NB4 (cell line): ENCODE measurements around the gene ZNF84.

Source experiments
- MYC ChIP-seq: IDR thresholded peaks from 2 replicates; pipeline ENCODE4 v1.6.1; 2011; ENCODE audit warnings: low read depth, low read length
- POLR2A ChIP-seq: IDR thresholded peaks from 2 replicates; pipeline ENCODE4 v1.6.1; 2011; ENCODE audit warnings: mild to moderate bottlenecking; ENCODE audit not compliant: insufficient read length; ENCODE audit errors: extremely low read depth
- TF ChIP-seq, protein P1 (sequence below): IDR thresholded peaks from one replicate; pipeline ENCODE4 v1.5.1; 2012; ENCODE audit warnings: low read depth, low read length
- TF ChIP-seq, protein P2 (sequence below): IDR thresholded peaks from 2 replicates; pipeline ENCODE4 v1.6.1; 2011; ENCODE audit warnings: low read depth, low read length

DNA sequence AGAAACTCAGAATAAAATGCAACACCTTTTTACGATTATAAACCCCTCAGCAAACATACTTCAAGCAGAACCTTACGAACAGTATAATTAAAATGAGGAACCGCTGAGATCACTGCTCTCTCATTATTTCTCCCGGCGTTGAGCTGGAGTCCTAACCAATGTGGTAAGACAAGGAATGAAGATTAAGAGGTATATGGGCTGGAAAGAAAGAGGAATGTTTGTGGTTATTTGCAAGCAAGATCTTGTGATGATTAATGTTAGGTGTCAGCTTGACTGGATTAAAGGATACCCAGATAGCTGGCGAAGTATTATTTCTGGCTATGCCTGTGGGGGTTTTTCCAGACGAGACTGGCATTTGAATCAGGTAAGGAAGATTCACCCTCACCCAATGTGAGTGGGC, 10.3 kb upstream of the ZNF84 start:
- TF ChIP-seq, protein P1, sequence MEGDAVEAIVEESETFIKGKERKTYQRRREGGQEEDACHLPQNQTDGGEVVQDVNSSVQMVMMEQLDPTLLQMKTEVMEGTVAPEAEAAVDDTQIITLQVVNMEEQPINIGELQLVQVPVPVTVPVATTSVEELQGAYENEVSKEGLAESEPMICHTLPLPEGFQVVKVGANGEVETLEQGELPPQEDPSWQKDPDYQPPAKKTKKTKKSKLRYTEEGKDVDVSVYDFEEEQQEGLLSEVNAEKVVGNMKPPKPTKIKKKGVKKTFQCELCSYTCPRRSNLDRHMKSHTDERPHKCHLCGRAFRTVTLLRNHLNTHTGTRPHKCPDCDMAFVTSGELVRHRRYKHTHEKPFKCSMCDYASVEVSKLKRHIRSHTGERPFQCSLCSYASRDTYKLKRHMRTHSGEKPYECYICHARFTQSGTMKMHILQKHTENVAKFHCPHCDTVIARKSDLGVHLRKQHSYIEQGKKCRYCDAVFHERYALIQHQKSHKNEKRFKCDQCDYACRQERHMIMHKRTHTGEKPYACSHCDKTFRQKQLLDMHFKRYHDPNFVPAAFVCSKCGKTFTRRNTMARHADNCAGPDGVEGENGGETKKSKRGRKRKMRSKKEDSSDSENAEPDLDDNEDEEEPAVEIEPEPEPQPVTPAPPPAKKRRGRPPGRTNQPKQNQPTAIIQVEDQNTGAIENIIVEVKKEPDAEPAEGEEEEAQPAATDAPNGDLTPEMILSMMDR: no peak
- TF ChIP-seq MYC (no peak), POLR2A (no peak)
- TF ChIP-seq, protein P2, sequence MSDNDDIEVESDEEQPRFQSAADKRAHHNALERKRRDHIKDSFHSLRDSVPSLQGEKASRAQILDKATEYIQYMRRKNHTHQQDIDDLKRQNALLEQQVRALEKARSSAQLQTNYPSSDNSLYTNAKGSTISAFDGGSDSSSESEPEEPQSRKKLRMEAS: no peak
